ENCODE data around the gene GCK. TPM values are rescaled to one million over a fixed set of nuclear protein-coding genes. Genes with fewer than 3 reads are reported as not detected.

GCK gene
- total RNA-seq, 1 donor from 2014 or later, result 43.9 TPM

GRCh38 chr7:44235582-44236332 lies 46.5 kb upstream of the GCK start:
- TF ChIP-seq, protein P1, sequence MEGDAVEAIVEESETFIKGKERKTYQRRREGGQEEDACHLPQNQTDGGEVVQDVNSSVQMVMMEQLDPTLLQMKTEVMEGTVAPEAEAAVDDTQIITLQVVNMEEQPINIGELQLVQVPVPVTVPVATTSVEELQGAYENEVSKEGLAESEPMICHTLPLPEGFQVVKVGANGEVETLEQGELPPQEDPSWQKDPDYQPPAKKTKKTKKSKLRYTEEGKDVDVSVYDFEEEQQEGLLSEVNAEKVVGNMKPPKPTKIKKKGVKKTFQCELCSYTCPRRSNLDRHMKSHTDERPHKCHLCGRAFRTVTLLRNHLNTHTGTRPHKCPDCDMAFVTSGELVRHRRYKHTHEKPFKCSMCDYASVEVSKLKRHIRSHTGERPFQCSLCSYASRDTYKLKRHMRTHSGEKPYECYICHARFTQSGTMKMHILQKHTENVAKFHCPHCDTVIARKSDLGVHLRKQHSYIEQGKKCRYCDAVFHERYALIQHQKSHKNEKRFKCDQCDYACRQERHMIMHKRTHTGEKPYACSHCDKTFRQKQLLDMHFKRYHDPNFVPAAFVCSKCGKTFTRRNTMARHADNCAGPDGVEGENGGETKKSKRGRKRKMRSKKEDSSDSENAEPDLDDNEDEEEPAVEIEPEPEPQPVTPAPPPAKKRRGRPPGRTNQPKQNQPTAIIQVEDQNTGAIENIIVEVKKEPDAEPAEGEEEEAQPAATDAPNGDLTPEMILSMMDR (IDR thresholded peaks at IDR 0.05; ENCODE audit: partially characterized antibody, unreplicated experiment), result no peak
- H3K27ac Mint-ChIP-seq (ENCODE audit: unreplicated experiment), result peak overlapping the region; percentile 79
- peak; percentile 47 for DNase-seq

GRCh38 chr7:44235066-44235465 lies 45.8 kb upstream of the GCK start:
- Mint-ChIP-seq H3K4me3 (ENCODE audit: unreplicated experiment) (no peak overlapping the region), H3K27me3 (ENCODE audit: unreplicated experiment) (peaks cover 10% of the 10 kb centered on the region), H3K36me3 (ENCODE audit: unreplicated experiment) (no peaks in the 10 kb centered on the region), H3K9me3 (ENCODE audit: unreplicated experiment) (peaks cover 2% of the 10 kb centered on the region), H3K27ac (ENCODE audit: unreplicated experiment) (no peak overlapping the region), H3K4me1 (ENCODE audit: low read depth, unreplicated experiment) (peaks cover 19% of the 10 kb centered on the region)
- TF ChIP-seq, protein P1 (IDR thresholded peaks at IDR 0.05; ENCODE audit: partially characterized antibody, unreplicated experiment), result no peak
- no peak for DNase-seq

More at GRCh38 chr7:44235582-44236332, 46.5 kb upstream of the GCK start:
- peak overlapping the region; percentile 34 for H3K4me3 Mint-ChIP-seq (ENCODE audit: unreplicated experiment)
- no peaks in the 10 kb centered on the region for H3K36me3 Mint-ChIP-seq (ENCODE audit: unreplicated experiment)
- peaks cover 10% of the 10 kb centered on the region for H3K27me3 Mint-ChIP-seq (ENCODE audit: unreplicated experiment)
- peaks cover 19% of the 10 kb centered on the region for H3K4me1 Mint-ChIP-seq (ENCODE audit: low read depth, unreplicated experiment)
- peaks cover 2% of the 10 kb centered on the region for H3K9me3 Mint-ChIP-seq (ENCODE audit: unreplicated experiment)

DNA sequence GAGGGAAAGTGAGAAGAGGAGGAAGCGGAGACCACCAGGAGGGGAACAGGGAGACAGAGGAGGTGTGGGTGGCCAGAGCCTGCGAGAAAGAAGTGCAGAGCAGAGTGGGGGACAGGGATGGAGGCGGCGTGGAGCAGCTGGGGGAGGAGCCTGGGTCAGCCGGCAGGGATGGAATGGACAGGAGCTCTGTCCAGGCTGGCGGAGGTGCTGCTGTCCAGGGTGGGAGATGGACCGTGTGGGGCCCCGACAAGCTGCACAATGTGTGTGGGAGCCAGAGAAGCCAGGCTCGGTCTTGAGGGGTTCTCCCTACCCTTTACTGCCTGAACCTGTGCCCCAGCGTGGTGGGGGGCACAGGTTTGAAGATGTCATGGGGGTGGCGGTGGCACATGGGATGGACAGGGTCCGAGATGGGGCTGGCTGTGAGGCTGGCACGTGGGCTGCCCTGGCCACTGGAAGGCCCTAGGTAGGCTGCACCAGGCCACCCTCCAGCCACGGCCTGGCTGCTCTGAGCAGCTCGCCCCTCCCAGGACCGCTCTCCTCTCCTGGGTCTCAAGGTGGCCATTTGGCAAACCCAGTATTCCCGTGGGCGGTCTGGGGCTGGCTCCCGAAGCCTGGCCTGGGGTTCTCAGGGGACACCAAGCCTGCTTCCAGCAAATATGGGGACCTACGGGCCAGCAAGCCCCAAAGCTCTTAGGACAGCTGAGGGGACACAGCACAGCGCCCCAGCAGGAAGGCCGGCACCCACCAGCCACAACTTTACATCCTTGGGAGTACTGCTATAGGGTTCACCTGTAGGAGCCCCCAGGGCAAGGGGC lies 43.9 kb upstream of the GCK start:
- Mint-ChIP-seq H3K9me3 (ENCODE audit: unreplicated experiment) (no peaks in the 10 kb centered on the region), H3K36me3 (ENCODE audit: unreplicated experiment) (no peaks in the 10 kb centered on the region), H3K4me1 (ENCODE audit: low read depth, unreplicated experiment) (peaks cover 14% of the 10 kb centered on the region), H3K27ac (ENCODE audit: unreplicated experiment) (peak overlapping the region; percentile 52), H3K4me3 (ENCODE audit: unreplicated experiment) (no peak overlapping the region), H3K27me3 (ENCODE audit: unreplicated experiment) (peaks cover 8% of the 10 kb centered on the region)
- no peak for DNase-seq
- TF ChIP-seq, protein P1 (IDR thresholded peaks at IDR 0.05; ENCODE audit: partially characterized antibody, unreplicated experiment), result no peak

- TF ChIP-seq, protein P1 (IDR thresholded peaks at IDR 0.05; ENCODE audit: partially characterized antibody, unreplicated experiment), result no peak
- Mint-ChIP-seq H3K36me3 (ENCODE audit: unreplicated experiment) (no peaks in the 10 kb centered on the region), H3K27ac (ENCODE audit: unreplicated experiment) (no peak overlapping the region), H3K4me1 (ENCODE audit: low read depth, unreplicated experiment) (peaks cover 14% of the 10 kb centered on the region), H3K4me3 (ENCODE audit: unreplicated experiment) (no peak overlapping the region), H3K9me3 (ENCODE audit: unreplicated experiment) (no peaks in the 10 kb centered on the region), H3K27me3 (ENCODE audit: unreplicated experiment) (peaks cover 8% of the 10 kb centered on the region)
- DNase-seq, result no peak
Observed at GRCh38 chr7:44232396-44232795, 43.2 kb upstream of the GCK start.

All from glutamatergic neuron (in vitro differentiated cells).